Astrocyte of the cerebellum (primary cell): Measurements from ENCODE around the gene PEAK3.
"Not testable (repeated sequence)": the region's sequence is repeated elsewhere in the genome, so short reads cannot be mapped to it uniquely, and the experiment has no call there.

Source experiments
- DNase-seq: peaks from one replicate; pipeline ENCODE4 v3.0.0-alpha.2; 2011; ENCODE audit warnings: low read depth
- H3K4me3 ChIP-seq: 2 replicates; pipeline ENCODE4 v1.5.1; 2011; ENCODE audit warnings: mild to moderate bottlenecking, low read depth, low read length, moderate library complexity
- in situ Hi-C: cut with HindIII; loops from 2 replicates; pipeline ENCODE4 v1.10.0; 2017; ENCODE audit warnings: low sequenced_read_pairs
- TF ChIP-seq, protein P1 (sequence below): IDR thresholded peaks from 2 replicates; pipeline ENCODE4 v1.5.1; 2012; ENCODE audit warnings: low read length, low read depth, moderate library complexity, mild to moderate bottlenecking; ENCODE audit errors: missing control alignments

PEAK3 gene

DNA sequence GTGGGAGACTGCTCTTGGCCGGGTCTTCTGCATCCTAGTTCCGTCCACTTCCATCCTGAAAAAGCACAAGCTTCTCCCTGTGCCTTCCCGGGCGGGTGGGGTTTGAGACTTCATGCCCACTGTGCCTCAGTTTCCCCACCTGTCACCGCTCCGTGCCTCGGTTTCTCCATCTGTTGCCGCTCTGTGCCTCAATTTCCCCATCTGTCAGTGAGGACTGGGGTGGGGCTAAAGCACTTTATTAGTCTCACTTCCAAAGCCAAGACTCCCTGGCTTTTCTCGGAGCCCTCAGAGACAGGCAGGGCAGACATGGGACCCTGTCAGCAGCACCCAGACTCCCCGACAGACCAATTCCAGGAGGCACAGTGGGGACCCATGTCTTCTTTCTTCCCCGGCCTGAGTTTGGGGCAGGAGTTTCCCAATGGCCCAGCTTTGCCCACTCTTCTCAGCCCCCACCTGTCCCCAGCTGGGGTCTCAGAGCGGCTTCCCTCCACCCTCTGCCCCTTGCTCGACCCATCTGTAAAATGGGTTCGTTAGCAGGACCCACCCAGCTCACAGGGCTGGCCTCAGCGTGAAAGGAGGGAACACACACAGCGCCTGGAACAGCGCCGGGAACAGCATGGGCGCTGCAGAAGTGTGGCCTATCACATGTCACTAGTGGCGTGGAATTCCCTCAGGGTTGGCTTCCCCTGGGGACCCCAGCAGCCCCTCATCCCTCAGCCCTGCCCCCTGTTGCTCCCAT is 4.6 kb upstream of the PEAK3 start:
- H3K4me3 ChIP-seq, result no peak overlapping the region
- in situ Hi-C loops, result no loop called here
- TF ChIP-seq, protein P1, sequence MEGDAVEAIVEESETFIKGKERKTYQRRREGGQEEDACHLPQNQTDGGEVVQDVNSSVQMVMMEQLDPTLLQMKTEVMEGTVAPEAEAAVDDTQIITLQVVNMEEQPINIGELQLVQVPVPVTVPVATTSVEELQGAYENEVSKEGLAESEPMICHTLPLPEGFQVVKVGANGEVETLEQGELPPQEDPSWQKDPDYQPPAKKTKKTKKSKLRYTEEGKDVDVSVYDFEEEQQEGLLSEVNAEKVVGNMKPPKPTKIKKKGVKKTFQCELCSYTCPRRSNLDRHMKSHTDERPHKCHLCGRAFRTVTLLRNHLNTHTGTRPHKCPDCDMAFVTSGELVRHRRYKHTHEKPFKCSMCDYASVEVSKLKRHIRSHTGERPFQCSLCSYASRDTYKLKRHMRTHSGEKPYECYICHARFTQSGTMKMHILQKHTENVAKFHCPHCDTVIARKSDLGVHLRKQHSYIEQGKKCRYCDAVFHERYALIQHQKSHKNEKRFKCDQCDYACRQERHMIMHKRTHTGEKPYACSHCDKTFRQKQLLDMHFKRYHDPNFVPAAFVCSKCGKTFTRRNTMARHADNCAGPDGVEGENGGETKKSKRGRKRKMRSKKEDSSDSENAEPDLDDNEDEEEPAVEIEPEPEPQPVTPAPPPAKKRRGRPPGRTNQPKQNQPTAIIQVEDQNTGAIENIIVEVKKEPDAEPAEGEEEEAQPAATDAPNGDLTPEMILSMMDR, result no peak
- DNase-seq, result no peak

DNA sequence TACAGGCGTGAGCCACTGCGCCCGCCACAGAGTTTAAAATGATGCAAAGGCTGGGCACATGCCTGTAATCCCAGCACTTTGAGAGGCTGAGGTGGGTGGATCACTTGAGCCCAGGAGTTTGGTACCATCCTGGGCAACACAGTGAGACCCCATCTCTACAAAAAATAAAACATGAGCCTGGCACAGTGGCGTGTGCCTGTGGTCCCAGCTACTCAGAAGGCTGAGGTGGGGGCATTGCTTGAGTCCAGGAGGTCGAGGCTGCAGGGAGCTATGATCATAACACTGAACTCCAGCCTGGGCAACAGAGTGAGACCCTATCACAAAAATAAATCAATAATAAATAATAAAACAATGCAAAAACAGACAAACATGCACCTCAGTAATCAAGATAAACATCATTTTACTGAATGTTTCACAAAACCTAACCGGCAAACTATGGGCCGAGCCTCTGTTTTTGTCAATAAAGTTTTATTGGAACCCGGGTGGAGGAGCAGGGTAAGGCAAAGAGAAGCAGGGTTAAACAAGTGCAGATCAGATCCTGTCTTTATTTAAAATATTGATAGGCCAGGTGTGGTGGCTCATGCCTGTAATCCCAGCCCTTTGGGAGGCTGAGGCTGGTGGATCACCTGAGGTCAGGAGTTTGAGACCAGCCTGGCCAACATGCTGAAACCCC is 2.0 kb upstream of the PEAK3 start:
- in situ Hi-C loops, result no loop called here
- no peak overlapping the region for H3K4me3 ChIP-seq
- DNase-seq, result no peak
- TF ChIP-seq, protein P1, result no peak

DNA sequence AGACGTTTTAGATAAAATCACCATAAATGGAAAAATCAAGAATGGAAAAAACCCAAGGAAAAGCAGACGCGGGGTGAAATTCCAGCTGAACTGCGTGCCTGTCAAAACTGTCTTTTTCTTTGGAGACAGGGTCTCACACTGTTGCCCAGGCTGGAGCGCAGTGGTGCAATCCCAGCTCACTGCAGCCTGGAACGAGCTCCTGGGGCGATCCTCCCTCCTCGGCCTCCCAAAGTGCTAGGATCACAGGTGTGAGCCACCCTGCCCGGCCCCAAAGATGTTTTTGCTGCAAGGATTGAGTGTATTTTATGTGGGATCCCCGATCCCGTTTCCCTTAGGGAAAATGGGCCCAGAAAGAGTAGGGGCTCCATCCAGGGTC is 875 bp upstream of the PEAK3 start:
- H3K4me3 ChIP-seq, result no peak overlapping the region
- in situ Hi-C loops, result no loop called here

DNA sequence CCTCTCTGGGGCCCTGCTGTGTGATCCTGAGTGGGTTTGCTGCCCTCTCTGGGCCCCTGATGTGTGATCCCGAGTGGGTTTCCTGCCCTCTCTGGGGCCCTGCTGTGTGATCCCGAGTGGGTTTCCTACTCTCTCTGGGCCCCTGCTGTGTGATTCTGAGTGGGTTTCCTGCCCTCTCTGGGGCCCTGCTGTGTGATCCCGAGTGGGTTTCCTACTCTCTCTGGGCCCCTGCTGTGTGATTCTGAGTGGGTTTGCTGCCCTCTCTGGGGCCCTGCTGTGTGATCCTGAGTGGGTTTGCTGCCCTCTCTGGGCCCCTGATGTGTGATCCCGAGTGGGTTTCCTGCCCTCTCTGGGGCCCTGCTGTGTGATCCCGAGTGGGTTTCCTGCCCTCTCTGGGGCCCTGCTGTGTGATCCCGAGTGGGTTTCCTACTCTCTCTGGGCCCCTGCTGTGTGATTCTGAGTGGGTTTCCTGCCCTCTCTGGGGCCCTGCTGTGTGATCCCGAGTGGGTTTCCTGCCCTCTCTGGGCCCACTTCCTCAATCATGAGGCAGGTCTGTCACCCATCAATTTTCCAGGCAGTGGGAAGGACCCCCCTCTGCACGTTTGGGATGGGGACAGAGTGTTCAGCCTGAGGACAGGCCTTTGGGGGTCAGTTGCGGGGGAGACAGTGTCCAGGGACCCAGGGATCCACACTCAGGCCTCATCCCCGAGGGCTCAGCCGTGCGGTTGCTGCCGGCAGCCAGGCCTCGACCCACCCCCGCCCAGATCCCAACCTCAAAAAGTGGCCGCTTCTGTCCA is 512 bp downstream of the PEAK3 start:
- H3K4me3 ChIP-seq, result peak overlapping the region; percentile 18
- DNase-seq, in situ Hi-C loops: not testable (repeated sequence)

More for the DNA sequence above, 875 bp upstream of the PEAK3 start:
- no peak for DNase-seq
- TF ChIP-seq, protein P1, result no peak

DNA sequence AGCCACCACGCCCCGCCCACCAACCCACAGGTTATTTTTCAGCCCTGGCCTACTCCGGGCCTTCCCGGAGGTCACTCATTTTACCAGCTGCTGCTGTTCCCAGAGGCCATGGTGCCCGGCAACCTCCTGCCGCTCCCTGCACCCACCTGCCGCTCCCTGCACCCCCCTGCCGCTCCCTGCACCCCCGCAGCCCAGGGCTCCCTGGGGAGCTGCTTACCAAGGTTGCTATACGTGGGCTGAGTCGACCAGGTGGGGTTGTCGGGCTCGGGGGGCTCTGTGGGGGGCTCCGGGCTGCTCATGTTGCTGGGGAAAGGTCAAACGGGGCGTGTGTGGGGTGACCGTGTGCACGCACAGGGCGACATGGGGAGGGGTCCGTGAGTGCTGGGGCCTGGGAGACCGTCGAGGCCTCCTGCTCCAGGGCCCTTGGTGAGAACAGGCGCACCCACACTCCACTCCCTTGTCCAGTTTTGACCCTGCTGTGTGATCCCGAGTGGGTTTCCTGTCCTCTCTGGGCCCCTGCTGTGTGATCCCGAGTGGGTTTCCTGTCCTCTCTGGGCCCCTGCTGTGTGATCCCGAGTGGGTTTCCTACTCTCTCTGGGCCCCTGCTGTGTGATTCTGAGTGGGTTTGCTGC is 1.2 kb downstream of the PEAK3 start:
- TF ChIP-seq, protein P1, result no peak
- in situ Hi-C loops, result no loop called here
- H3K4me3 ChIP-seq, result no peak overlapping the region
- no peak for DNase-seq

DNA sequence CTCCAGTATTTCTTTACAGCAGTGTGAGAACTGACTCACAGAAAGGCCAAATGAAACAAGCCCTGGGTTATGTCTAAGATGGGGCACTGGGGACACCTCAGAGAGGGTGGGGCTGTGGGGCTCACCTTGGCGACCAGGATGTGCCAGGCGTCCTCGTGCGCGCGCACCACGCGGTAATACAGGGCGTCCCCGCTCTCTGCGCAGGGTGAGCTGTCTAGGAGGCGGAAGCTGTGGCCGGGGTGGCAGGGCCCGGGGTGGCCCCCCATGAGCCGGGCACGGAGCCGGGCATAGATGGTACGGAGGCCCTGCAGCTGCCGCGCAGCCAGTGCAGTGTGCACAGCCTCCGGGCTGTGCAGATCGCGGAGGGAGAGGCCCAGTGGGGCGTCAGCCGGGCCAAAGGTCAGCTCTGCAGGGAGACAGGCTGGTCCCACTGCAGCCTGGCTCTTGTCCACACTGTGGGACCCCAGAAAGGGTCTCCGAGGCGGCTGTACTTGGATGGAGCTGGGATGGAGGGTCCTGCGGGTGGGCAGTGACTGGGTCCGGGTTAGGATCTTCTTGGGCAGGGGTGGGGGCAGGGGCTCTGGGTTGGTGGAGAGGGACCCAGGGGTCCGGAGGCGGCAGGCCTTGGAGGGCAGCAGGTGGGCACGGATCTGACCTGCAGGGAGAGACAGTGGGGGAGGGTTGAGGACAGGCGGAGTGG is 3.4 kb downstream of the PEAK3 start:
- TF ChIP-seq, protein P1, result no peak
- in situ Hi-C loops, result no loop called here
- H3K4me3 ChIP-seq, result no peak overlapping the region
- no peak for DNase-seq
